Liver (tissue), 3 donors: ENCODE data around the gene FLII.

Source experiments
- FOXA2 ChIP-seq: IDR thresholded peaks from 2 replicates; pipeline ENCODE4 v1.6.1; 2016; ENCODE audit warnings: antibody characterized with exemption
- GABPA ChIP-seq, 2 donors: IDR thresholded peaks in 1 of 2; conservative IDR thresholded peaks in 1 of 2; 2 replicates each; pipeline ENCODE4 v1.6.1; 2016; ENCODE audit warnings: antibody characterized with exemption in 2 of 2, mild to moderate bottlenecking in 1 of 2, moderate library complexity in 1 of 2
- MAX ChIP-seq: IDR thresholded peaks from 2 replicates; pipeline ENCODE4 v1.6.1; 2016; ENCODE audit warnings: antibody characterized with exemption
- TAF1 ChIP-seq: conservative IDR thresholded peaks from 2 replicates; pipeline ENCODE4 v1.6.1; 2016; ENCODE audit warnings: antibody characterized with exemption, mild to moderate bottlenecking
- YY1 ChIP-seq: IDR thresholded peaks from 2 replicates; pipeline ENCODE4 v1.6.1; 2016; ENCODE audit warnings: antibody characterized with exemption, mild to moderate bottlenecking
- TF ChIP-seq, protein P1 (sequence below): fragments of 150-350 bp; IDR thresholded peaks from 2 replicates; pipeline ENCODE4 v1.5.1; 2017; ENCODE audit warnings: improper control_type of control experiment, low read depth, low read length; ENCODE audit not compliant: missing input control
- TF ChIP-seq, protein P2 (sequence below): IDR thresholded peaks from 2 replicates; pipeline ENCODE4 v1.6.1; 2016; ENCODE audit warnings: antibody characterized with exemption, mild to moderate bottlenecking
- donor health status: healthy.
- donor health status: healthy.

DNA sequence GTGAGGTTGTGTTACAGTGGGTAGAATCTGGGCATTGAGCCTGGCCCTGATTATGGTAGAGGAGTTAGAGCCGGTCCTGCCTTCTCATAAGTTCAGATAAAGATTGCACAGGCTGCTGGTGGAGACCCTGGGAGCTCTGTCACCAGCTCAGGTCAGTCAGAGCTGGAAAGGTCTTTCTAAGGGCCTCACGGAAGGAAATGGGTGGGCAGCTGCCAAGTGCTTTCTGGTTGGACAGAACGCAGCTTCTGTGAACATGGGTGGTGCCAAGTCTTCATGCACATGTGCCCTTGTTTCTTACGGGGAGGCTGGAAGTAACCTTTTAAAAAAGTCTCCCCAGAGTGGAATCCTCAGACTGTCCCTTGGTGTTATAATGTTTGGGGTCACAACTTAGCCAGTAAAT is 60.0 kb downstream of the FLII start:
- TF ChIP-seq, protein P1, sequence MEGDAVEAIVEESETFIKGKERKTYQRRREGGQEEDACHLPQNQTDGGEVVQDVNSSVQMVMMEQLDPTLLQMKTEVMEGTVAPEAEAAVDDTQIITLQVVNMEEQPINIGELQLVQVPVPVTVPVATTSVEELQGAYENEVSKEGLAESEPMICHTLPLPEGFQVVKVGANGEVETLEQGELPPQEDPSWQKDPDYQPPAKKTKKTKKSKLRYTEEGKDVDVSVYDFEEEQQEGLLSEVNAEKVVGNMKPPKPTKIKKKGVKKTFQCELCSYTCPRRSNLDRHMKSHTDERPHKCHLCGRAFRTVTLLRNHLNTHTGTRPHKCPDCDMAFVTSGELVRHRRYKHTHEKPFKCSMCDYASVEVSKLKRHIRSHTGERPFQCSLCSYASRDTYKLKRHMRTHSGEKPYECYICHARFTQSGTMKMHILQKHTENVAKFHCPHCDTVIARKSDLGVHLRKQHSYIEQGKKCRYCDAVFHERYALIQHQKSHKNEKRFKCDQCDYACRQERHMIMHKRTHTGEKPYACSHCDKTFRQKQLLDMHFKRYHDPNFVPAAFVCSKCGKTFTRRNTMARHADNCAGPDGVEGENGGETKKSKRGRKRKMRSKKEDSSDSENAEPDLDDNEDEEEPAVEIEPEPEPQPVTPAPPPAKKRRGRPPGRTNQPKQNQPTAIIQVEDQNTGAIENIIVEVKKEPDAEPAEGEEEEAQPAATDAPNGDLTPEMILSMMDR, result no peak
- TF ChIP-seq YY1, result no peak
- TF ChIP-seq GABPA (IDR thresholded peaks at IDR 0.05 in 1 of 2, conservative IDR thresholded peaks at IDR 0.05 in 1 of 2), result no peak
- TF ChIP-seq, protein P2, sequence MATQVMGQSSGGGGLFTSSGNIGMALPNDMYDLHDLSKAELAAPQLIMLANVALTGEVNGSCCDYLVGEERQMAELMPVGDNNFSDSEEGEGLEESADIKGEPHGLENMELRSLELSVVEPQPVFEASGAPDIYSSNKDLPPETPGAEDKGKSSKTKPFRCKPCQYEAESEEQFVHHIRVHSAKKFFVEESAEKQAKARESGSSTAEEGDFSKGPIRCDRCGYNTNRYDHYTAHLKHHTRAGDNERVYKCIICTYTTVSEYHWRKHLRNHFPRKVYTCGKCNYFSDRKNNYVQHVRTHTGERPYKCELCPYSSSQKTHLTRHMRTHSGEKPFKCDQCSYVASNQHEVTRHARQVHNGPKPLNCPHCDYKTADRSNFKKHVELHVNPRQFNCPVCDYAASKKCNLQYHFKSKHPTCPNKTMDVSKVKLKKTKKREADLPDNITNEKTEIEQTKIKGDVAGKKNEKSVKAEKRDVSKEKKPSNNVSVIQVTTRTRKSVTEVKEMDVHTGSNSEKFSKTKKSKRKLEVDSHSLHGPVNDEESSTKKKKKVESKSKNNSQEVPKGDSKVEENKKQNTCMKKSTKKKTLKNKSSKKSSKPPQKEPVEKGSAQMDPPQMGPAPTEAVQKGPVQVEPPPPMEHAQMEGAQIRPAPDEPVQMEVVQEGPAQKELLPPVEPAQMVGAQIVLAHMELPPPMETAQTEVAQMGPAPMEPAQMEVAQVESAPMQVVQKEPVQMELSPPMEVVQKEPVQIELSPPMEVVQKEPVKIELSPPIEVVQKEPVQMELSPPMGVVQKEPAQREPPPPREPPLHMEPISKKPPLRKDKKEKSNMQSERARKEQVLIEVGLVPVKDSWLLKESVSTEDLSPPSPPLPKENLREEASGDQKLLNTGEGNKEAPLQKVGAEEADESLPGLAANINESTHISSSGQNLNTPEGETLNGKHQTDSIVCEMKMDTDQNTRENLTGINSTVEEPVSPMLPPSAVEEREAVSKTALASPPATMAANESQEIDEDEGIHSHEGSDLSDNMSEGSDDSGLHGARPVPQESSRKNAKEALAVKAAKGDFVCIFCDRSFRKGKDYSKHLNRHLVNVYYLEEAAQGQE, result no peak
- TF ChIP-seq TAF1, result no peak
- no peak for TF ChIP-seq FOXA2
- no peak for TF ChIP-seq MAX
